HS-27A (cell line): ENCODE measurements around the gene GPHA2.

Experiments
- DNase-seq: peaks from one replicate; pipeline ENCODE4 v3.0.0-alpha.2; 2012; ENCODE audit warnings: low read depth, missing footprints

GPHA2 gene

DNA sequence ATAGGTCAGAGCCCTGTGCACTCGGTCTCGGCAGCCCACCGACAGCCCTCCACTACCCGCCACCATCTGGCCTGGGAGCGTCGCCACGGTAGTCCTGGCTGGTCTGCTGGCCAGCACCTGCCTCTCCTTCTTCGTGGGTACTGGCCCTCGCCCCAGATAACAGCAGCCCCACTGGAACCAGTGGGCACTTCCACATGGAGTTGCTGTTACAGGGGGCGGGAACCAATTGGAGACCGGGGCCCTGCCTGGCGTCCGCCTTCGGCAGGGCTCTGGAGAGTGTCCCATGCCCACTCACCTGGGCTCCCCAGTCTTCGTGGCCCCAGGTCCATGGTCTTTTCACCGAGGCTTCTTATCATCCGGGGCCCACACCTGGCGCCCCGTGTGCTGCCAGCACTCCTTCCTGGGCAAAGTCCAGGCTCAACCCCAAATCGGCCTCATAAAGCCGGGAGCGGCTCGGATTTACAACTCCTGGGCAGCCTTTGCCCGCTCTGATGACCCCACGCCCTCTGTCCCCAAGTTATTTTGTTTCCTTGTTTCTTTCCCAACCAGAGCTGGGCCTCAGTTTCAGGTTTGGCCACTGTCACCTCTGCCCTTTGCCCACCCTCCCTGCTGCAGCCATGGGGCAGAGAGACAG is 44.4 kb downstream of the GPHA2 start:
- no peak for DNase-seq

DNA sequence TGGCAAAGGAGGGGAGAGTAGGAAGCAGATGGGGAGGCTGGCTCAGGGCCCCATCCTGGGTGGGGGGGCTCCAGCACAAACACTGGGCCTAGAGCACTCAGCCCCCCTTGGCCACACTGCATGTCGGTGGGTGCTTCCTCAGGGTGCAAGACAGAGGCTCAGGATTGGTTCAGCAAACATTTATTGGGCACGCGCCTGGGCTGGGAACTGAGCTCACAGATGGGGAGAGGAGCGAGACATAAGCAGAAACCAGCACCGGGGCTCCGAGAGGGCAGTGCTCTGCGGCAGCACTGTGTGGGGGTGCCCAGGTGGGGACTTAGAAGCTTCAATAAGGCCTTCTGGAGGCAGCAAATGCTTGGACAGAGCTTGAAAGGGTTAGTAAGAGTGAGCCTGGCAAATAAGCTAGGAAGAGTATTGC is 45.2 kb downstream of the GPHA2 start:
- DNase-seq: no peak

- no peak for DNase-seq
Observed at GRCh38 chr11:64888729-64889511, 46.8 kb downstream of the GPHA2 start.

DNA sequence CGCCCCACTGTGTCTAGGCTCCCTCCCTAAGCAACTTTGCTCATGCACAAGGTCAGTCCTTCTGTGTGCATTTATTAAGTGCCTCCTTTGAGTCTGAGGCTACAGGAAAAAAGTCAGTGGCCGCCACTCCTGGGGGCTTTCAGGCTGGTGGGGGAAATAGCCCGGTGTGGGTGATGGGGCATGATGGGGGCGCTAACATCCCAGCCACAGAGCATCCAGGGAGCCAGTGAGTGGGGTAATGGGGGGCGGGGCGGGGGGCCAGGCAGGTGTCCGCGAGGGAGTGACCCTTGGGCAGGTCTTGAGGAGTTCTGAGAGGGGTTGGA is 47.3 kb downstream of the GPHA2 start:
- no peak for DNase-seq

GRCh38 chr11:64887757-64888405 is 47.8 kb downstream of the GPHA2 start:
- DNase-seq: no peak

DNA sequence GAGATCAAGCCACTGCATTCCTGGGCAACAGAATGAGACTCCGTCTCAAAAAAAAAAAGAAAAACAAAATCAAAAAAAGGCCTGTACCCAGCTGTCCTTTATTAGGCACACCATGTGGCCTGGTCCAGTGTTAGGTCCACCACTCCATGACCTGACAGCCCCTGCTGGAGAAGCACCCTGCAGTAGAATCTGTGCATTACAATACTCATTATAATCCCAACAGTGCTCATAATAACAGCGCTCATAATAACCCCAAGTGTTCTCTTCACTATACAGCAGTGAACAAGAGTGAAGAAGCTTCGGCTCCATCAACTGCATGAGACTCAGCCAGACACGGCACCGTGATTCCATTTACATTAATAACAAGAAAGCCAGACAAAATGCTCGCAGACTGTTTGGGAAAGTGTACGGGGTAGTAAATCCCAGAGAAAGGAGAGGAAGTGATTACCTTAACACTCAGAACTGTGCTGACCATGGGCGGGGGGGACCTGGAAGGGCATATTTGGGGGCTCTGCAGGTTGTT is 48.4 kb downstream of the GPHA2 start:
- DNase-seq: no peak

- no peak for DNase-seq
Observed at GRCh38 chr11:64885367-64886286, 50.1 kb downstream of the GPHA2 start.
